Gastroesophageal sphincter (tissue), 4 donors: ENCODE results near the gene KRT35. TPM values are rescaled to one million over a fixed set of nuclear protein-coding genes. Genes with fewer than 3 reads are reported as not detected.

Experiments used
- ATAC-seq: fragments of 150-250 bp; one replicate; pipeline ENCODE4 v1.9.1; 2016; ENCODE audit warnings: mild to moderate bottlenecking, moderate library complexity
- H3K27ac ChIP-seq, 4 donors: fragments of 200-600 bp; sonication (generic) in 3 of 4; 1 replicate in 3 of 4; 2 replicates in 1 of 4; pipeline ENCODE4 v1.5.1; 2016 to 2019
- H3K27me3 ChIP-seq: fragments of 200-600 bp; sonication (generic); one replicate; pipeline ENCODE4 v1.5.1; 2019
- H3K36me3 ChIP-seq, 2 donors: fragments of 200-600 bp; sonication (generic); one replicate each; pipeline ENCODE4 v1.5.1; 2019; ENCODE audit warnings: control low read depth in 1 of 2
- H3K4me1 ChIP-seq, 3 donors: fragments of 200-600 bp; sonication (generic); 1 replicate in 2 of 3; 2 replicates in 1 of 3; pipeline ENCODE4 v1.5.1; 2016 to 2019; ENCODE audit warnings: control low read depth in 2 of 3
- H3K4me3 ChIP-seq, 2 donors: fragments of 200-600 bp; sonication (generic); one replicate each; pipeline ENCODE4 v1.5.1; 2019; ENCODE audit warnings: mild to moderate bottlenecking in 1 of 2, moderate library complexity in 1 of 2
- H3K9me3 ChIP-seq, 3 donors: fragments of 200-600 bp; sonication (generic); one replicate each; pipeline ENCODE4 v1.5.1; 2017 to 2019; ENCODE audit warnings: control low read depth in 2 of 3
- EP300 ChIP-seq: sonication (generic); formaldehyde crosslinking; IDR thresholded peaks from one replicate; pipeline ENCODE4 v1.6.1; 2017; ENCODE audit warnings: antibody characterized with exemption, mild to moderate bottlenecking
- POLR2A ChIP-seq, 2 donors: fragments of 450-650 bp; IDR thresholded peaks; one replicate each; pipeline ENCODE4 v1.6.1; 2017; ENCODE audit warnings: antibody characterized with exemption in 2 of 2, mild to moderate bottlenecking in 2 of 2, moderate library complexity in 1 of 2
- POLR2AphosphoS5 ChIP-seq: sonication (generic); formaldehyde crosslinking; IDR thresholded peaks from one replicate; pipeline ENCODE4 v1.6.1; 2017; ENCODE audit warnings: antibody characterized with exemption
- whole genome bisulfite sequencing, 2 donors: methylation state at CpG; one replicate each; pipeline ENCODE4 v1.1.5; 2018; ENCODE audit warnings: low coverage in 1 of 2; 5-methylcytosine and 5-hydroxymethylcytosine counted together
- total RNA-seq, 4 donors: library from RNA; depleted of rRNA; stranded (reverse); fragments of >200 nt; gene quantifications; one replicate each; pipeline ENCODE4 v1.1.0, GENCODE V29; 2016
- TF ChIP-seq, protein P1 (sequence below), 4 experiments: fragments of 200-600 bp in 2 of 4; fragments of 450-650 bp in 2 of 4; sonication (generic) in 1 of 4; IDR thresholded peaks; one replicate each; pipeline ENCODE4 v1.5.1; 2017 to 2019; ENCODE audit warnings: antibody characterized with exemption in 4 of 4, mild to moderate bottlenecking in 2 of 4, moderate library complexity in 2 of 4

KRT35 gene
- total RNA-seq, 4 donors from 2014 or later, result not detected

DNA sequence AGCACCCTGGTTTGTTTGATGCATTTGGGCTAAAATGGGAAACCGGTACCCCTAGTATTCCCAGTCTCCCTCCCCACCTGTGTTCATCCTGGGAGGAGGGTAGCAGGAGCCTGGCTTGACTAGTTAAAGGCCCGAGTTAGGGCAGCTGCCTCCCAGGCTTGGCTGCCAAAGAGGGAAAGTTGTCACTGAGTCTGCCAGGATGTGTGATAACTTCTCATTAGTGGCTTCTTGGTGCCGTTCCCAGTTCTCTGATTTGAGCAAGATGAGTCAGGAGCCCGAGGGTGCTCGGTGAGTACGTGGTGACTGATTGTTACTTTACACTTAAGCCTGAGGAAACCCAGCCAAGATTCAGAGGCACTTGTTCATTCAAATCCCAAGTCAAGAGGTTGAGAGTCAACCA, 16.3 kb downstream of the KRT35 start:
- WGBS, 2 donors, result 13 to 35% methylated on average over 1 to 3 of the region's 6 CpGs

DNA sequence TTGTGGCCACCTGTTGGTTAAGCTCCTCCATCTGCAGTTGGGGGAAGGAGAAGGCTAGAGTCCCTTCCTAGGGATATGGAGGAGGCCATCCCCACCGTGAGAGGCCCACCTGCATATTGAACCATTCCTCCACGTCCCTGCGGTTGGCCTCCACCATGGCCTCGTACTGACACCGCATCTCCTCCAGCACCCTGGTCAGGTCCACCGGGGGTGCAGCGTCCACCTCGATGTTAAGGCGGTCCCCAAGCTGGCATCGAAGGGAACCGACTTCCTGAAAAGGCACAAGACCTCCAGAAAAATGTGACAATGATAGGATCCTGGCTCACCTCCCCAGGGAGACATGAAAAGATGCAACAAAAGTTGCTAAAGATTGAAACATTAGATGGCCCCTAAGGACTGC, 16.8 kb downstream of the KRT35 start:
- no peak for ATAC-seq
- Histone ChIP-seq H3K4me1 (peaks cover 0 to 30% (median 3%) of the 10 kb centered on the region in 3 donors), H3K9me3 (peaks cover 0 to 14% (median 0%) of the 10 kb centered on the region in 3 donors), H3K27ac (peak overlapping the region in 2 of 4 donors; percentile 23 to 40), H3K27me3 (no peaks in the 10 kb centered on the region), H3K4me3 (no peak overlapping the region), H3K36me3 (no peaks in the 10 kb centered on the region)
- 70% methylated on average over 3 of the region's 11 CpGs; no CpG with 5 or more reads in 1 of the 2 donors for WGBS, 2 donors
- TF ChIP-seq, protein P1, sequence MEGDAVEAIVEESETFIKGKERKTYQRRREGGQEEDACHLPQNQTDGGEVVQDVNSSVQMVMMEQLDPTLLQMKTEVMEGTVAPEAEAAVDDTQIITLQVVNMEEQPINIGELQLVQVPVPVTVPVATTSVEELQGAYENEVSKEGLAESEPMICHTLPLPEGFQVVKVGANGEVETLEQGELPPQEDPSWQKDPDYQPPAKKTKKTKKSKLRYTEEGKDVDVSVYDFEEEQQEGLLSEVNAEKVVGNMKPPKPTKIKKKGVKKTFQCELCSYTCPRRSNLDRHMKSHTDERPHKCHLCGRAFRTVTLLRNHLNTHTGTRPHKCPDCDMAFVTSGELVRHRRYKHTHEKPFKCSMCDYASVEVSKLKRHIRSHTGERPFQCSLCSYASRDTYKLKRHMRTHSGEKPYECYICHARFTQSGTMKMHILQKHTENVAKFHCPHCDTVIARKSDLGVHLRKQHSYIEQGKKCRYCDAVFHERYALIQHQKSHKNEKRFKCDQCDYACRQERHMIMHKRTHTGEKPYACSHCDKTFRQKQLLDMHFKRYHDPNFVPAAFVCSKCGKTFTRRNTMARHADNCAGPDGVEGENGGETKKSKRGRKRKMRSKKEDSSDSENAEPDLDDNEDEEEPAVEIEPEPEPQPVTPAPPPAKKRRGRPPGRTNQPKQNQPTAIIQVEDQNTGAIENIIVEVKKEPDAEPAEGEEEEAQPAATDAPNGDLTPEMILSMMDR (IDR thresholded peaks at IDR 0.05), result no peak
- no peak for TF ChIP-seq EP300
- TF ChIP-seq POLR2AphosphoS5, result no peak
- no peak for TF ChIP-seq POLR2A (IDR thresholded peaks at IDR 0.05)

More for the DNA sequence above, 16.3 kb downstream of the KRT35 start:
- Histone ChIP-seq H3K4me3 (no peak overlapping the region), H3K36me3 (no peaks in the 10 kb centered on the region), H3K27ac (peak overlapping the region in 2 of 4 donors; percentile 23 to 40), H3K4me1 (peaks cover 0 to 30% (median 3%) of the 10 kb centered on the region in 3 donors), H3K9me3 (peaks cover 0 to 14% (median 0%) of the 10 kb centered on the region in 3 donors), H3K27me3 (no peaks in the 10 kb centered on the region)
- TF ChIP-seq POLR2A (IDR thresholded peaks at IDR 0.05) (no peak), POLR2AphosphoS5 (peak; percentile 85)
- peak; percentile 89 for ATAC-seq

DNA sequence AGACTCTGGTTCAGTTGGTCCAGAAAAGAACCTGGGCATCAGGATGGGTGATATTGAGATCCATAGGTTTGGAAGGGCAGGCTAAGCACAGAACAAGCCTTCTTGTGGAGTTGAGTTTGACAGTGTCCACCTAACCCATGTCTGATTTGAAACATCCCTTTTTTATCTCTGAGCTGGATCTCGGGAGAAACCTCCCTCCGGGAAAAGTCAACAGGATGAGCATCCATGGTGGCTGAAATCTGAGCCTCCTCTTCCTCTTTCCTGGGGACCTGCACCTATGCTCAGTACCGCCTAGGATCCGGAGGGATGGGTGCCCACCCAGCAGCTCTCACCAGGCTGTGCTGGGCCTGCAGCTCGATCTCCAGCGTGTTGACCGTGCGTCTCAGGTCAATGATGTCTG, 17.2 kb downstream of the KRT35 start:
- Histone ChIP-seq H3K9me3 (peaks cover 0 to 14% (median 0%) of the 10 kb centered on the region in 3 donors), H3K27me3 (no peaks in the 10 kb centered on the region), H3K4me1 (peaks cover 0 to 30% (median 3%) of the 10 kb centered on the region in 3 donors), H3K4me3 (no peak overlapping the region), H3K27ac (no peak overlapping the region), H3K36me3 (no peaks in the 10 kb centered on the region)
- 95% methylated on average over 5 of the region's 8 CpGs; no CpG with 5 or more reads in 1 of the 2 donors for WGBS, 2 donors
- TF ChIP-seq POLR2AphosphoS5, result no peak
- TF ChIP-seq, protein P1 (IDR thresholded peaks at IDR 0.05), result no peak
- TF ChIP-seq EP300, result no peak
- TF ChIP-seq POLR2A (IDR thresholded peaks at IDR 0.05), result no peak
- no peak for ATAC-seq

DNA sequence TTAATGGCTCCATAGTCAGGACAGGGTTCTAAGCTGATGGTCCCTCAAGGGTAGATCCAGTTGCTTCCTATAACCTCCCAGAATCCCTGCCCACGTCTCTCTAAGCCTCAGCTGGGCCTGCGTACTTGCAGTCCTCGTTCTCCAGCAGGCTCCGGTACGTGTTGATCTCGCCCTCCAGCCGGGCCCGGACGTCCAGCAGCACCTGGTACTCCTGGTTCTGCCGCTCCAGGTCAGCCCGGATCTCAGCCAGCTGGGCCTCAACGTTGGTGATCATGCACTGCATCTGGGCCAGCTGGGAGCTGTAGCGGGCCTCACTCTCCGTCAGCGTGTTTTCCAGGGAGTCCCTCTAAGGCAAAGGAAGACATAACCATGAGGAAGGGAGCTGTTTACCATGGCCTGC, 18.2 kb downstream of the KRT35 start:
- ATAC-seq, result no peak
- Histone ChIP-seq H3K27ac (no peak overlapping the region), H3K27me3 (no peaks in the 10 kb centered on the region), H3K9me3 (peaks cover 0 to 3% (median 0%) of the 10 kb centered on the region in 3 donors), H3K36me3 (no peaks in the 10 kb centered on the region), H3K4me3 (no peak overlapping the region), H3K4me1 (peaks cover 0 to 40% (median 3%) of the 10 kb centered on the region in 3 donors)
- WGBS, 2 donors, result 79% methylated on average over 7 of the region's 15 CpGs; no CpG with 5 or more reads in 1 of the 2 donors
- TF ChIP-seq EP300 (no peak), POLR2AphosphoS5 (no peak), POLR2A (IDR thresholded peaks at IDR 0.05) (no peak)
- TF ChIP-seq, protein P1 (IDR thresholded peaks at IDR 0.05), result no peak

DNA sequence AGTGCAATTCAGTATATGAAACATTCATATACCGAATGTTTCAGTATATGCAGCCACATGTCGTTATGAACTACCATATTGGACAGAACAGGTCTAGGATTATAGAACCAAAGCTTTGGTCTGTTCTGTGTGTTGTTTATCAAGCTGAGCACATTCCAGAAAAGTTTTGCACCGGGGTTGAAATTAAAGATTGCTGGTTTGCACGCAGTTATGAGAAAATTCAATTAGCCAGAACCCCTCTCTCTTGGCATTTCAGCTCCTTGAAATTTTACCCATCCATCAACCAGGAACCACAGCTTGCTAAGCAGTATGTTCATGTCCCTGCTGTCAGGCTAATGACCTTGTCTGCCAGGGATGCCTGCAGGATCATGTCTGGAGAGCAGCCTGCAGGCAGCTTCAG, 23.3 kb downstream of the KRT35 start:
- peaks cover 0 to 26% (median 0%) of the 10 kb centered on the region in 3 donors for H3K4me1 ChIP-seq
- no peaks in the 10 kb centered on the region for H3K27me3 ChIP-seq
- H3K9me3 ChIP-seq, result no peaks in the 10 kb centered on the region
- WGBS, 2 donors, result 0 to 56% methylated on average over 1 to 2 of the region's 4 CpGs
- no peaks in the 10 kb centered on the region for H3K36me3 ChIP-seq
- H3K27ac ChIP-seq, result no peak overlapping the region
- no peak for ATAC-seq
- TF ChIP-seq EP300, result no peak
- no peak for TF ChIP-seq POLR2AphosphoS5
- no peak for TF ChIP-seq POLR2A (IDR thresholded peaks at IDR 0.05)
- TF ChIP-seq, protein P1 (IDR thresholded peaks at IDR 0.05), result no peak
- H3K4me3 ChIP-seq, result no peak overlapping the region
